Prostate gland (tissue), 2 donors: Measurements from ENCODE around the gene MYZAP. TPM values are rescaled to one million over a fixed set of nuclear protein-coding genes. Genes with fewer than 3 reads are reported as not detected.

ENCODE experiments used
- DNase-seq: peaks from one replicate; pipeline ENCODE4 v3.0.0-alpha.2; 2019; ENCODE audit warnings: low spot score
- H3K27ac ChIP-seq, 2 donors: fragments of 200-600 bp; sonication (generic); 2 replicates each; pipeline ENCODE4 v1.5.1; 2017 to 2019
- H3K27me3 ChIP-seq: fragments of 200-600 bp; sonication (generic); replicated peaks from 2 replicates; pipeline ENCODE4 v1.5.1; 2019; ENCODE audit not compliant: insufficient read depth
- H3K36me3 ChIP-seq, 2 donors: fragments of 200-600 bp; sonication (generic); 1 replicate in 1 of 2; 2 replicates in 1 of 2; pipeline versions ENCODE4 v1.5.1 to v1.8.1; 2017 to 2019
- H3K4me1 ChIP-seq: fragments of 200-600 bp; sonication (generic); replicated peaks from 2 replicates; pipeline ENCODE4 v1.5.1; 2019
- H3K4me3 ChIP-seq, 2 donors: fragments of 200-600 bp; sonication (generic); 2 replicates each; pipeline ENCODE4 v1.5.1; 2017 to 2019
- H3K9me3 ChIP-seq: fragments of 200-600 bp; sonication (generic); 2 replicates; pipeline ENCODE4 v1.5.1; 2017
- CTCF ChIP-seq, 4 experiments: fragments of 200-600 bp in 2 of 4; fragments of 450-650 bp in 2 of 4; sonication (generic) in 2 of 4; IDR thresholded peaks; 1 replicate in 3 of 4; 2 replicates in 1 of 4; pipeline ENCODE4 v1.5.1; 2016 to 2019; ENCODE audit warnings: antibody characterized with exemption in 4 of 4, mild to moderate bottlenecking in 2 of 4, moderate library complexity in 2 of 4
- POLR2A ChIP-seq: fragments of 450-650 bp; IDR thresholded peaks from one replicate; pipeline ENCODE4 v1.6.1; 2016; ENCODE audit warnings: antibody characterized with exemption, mild to moderate bottlenecking
- POLR2AphosphoS5 ChIP-seq: sonication (generic); formaldehyde crosslinking; IDR thresholded peaks from one replicate; pipeline ENCODE4 v1.6.1; 2017; ENCODE audit warnings: antibody characterized with exemption
- WGBS: methylation state at CpG from one replicate; pipeline ENCODE4 v1.1.5; 2018; 5-methylcytosine and 5-hydroxymethylcytosine counted together
- intact Hi-C: fragments of 100-400 bp; cut with DNase I; formaldehyde crosslinking; loops from one replicate; pipeline ENCODE4 v1.14.2; 2022
- total RNA-seq, 2 donors: library from RNA; depleted of rRNA; stranded (reverse); fragments of >200 nt; gene quantifications; one replicate each; pipeline ENCODE4 v1.1.0, GENCODE V29; 2016

Gene MYZAP
- total RNA-seq, 2 donors from 2014 or later: 14.9 to 25.1 TPM

GRCh38 chr15:57547243-57547755, 44.4 kb upstream of the MYZAP start:
- no peak for DNase-seq
- H3K4me1 ChIP-seq: peaks cover 16% of the 10 kb centered on the region
- H3K4me3 ChIP-seq: no peak overlapping the region
- no peaks in the 10 kb centered on the region for H3K9me3 ChIP-seq
- intact Hi-C loops: loop anchor here (10.0 kb wide), 1 partner anchor 402 kb away; no protein-coding TSS in a partner anchor
- WGBS: 79% methylated on average over 11 of the region's 11 CpGs
- no peaks in the 10 kb centered on the region for H3K27me3 ChIP-seq
- H3K27ac ChIP-seq: no peak overlapping the region
- no peak for TF ChIP-seq POLR2AphosphoS5
- no peaks in the 10 kb centered on the region for H3K36me3 ChIP-seq

- no peak for DNase-seq
- peak; percentile 43 for TF ChIP-seq POLR2AphosphoS5
- no peak for TF ChIP-seq CTCF (IDR thresholded peaks at IDR 0.05)
- no peak for TF ChIP-seq POLR2A
- Histone ChIP-seq H3K4me1 (peaks cover 16% of the 10 kb centered on the region), H3K9me3 (no peaks in the 10 kb centered on the region), H3K27me3 (no peaks in the 10 kb centered on the region), H3K27ac (peak overlapping the region; percentile 42 to 64), H3K36me3 (no peaks in the 10 kb centered on the region), H3K4me3 (no peak overlapping the region)
- WGBS: 43% methylated on average over 2 of the region's 2 CpGs
- intact Hi-C loops: loop anchor here (10.0 kb wide), 1 partner anchor 404 kb away; no protein-coding TSS in a partner anchor
These were observed 43.4 kb upstream of the MYZAP start for GRCh38 chr15:57548351-57548750.

GRCh38 chr15:57548835-57549234, 42.9 kb upstream of the MYZAP start:
- Histone ChIP-seq H3K27ac (peak overlapping the region; percentile 42 to 64), H3K4me3 (no peak overlapping the region), H3K4me1 (peaks cover 16% of the 10 kb centered on the region), H3K27me3 (no peaks in the 10 kb centered on the region), H3K36me3 (no peaks in the 10 kb centered on the region), H3K9me3 (no peaks in the 10 kb centered on the region)
- TF ChIP-seq POLR2AphosphoS5 (peak; percentile 32), CTCF (IDR thresholded peaks at IDR 0.05) (no peak)
- no peak for DNase-seq
- intact Hi-C loops: loop anchor here (10.0 kb wide), 1 partner anchor 404 kb away; no protein-coding TSS in a partner anchor
- whole genome bisulfite sequencing: 41% methylated on average over 5 of the region's 5 CpGs

- 86% methylated on average over 6 of the region's 6 CpGs for WGBS
- H3K36me3 ChIP-seq: no peaks in the 10 kb centered on the region
- no peaks in the 10 kb centered on the region for H3K27me3 ChIP-seq
- no peak for DNase-seq
- intact Hi-C loops: loop anchor here (10.0 kb wide), 3 partner anchors 405 to 1055 kb away; no protein-coding TSS in a partner anchor
- TF ChIP-seq CTCF (IDR thresholded peaks at IDR 0.05) (no peak), POLR2AphosphoS5 (no peak), POLR2A (no peak)
- H3K4me3 ChIP-seq: no peak overlapping the region
- peaks cover 16% of the 10 kb centered on the region for H3K4me1 ChIP-seq
- H3K27ac ChIP-seq: peak overlapping the region; percentile 42 to 64
- H3K9me3 ChIP-seq: no peaks in the 10 kb centered on the region
These were observed 41.8 kb upstream of the MYZAP start for GRCh38 chr15:57549935-57550334.

GRCh38 chr15:57550640-57551039, 41.1 kb upstream of the MYZAP start:
- no peak overlapping the region for H3K4me3 ChIP-seq
- intact Hi-C loops: loop anchor here (10.0 kb wide), 2 partner anchors 524 to 1056 kb away; no protein-coding TSS in a partner anchor
- WGBS: 36% methylated on average over 4 of the region's 4 CpGs
- no peak for TF ChIP-seq POLR2A
- no peak for TF ChIP-seq CTCF (IDR thresholded peaks at IDR 0.05)
- peak; percentile 91 for TF ChIP-seq POLR2AphosphoS5
- peak overlapping the region; percentile 42 to 64 for H3K27ac ChIP-seq
- DNase-seq: peak; percentile 95
- H3K9me3 ChIP-seq: no peaks in the 10 kb centered on the region
- H3K4me1 ChIP-seq: peaks cover 16% of the 10 kb centered on the region
- H3K27me3 ChIP-seq: no peaks in the 10 kb centered on the region
- no peaks in the 10 kb centered on the region for H3K36me3 ChIP-seq
